Natural killer cell (primary cell): Measurements from ENCODE around the gene ZEB2. TPM values are rescaled to one million over a fixed set of nuclear protein-coding genes. Genes with fewer than 3 reads are reported as not detected.

ENCODE experiments used
- ATAC-seq, 3 donors: fragments of 150-1000 bp in 2 of 3; fragments of 200-7000 bp in 1 of 3; cut with Tn5 transposase; 1 replicate in 1 of 3; 2 replicates in 2 of 3; pipeline ENCODE4 v1.10.0; 2021; ENCODE audit warnings: mild to moderate bottlenecking in 2 of 3, moderate library complexity in 2 of 3
- DNase-seq, 2 donors: peaks; one replicate each; pipeline versions ENCODE4 v3.0.0 to v3.0.0-alpha.2; 2013 to 2021; ENCODE audit warnings: mixed read lengths in 1 of 2
- H3K27ac ChIP-seq: one replicate; pipeline ENCODE4 v1.5.1; 2013; ENCODE audit warnings: mild to moderate bottlenecking, low read length
- H3K27me3 ChIP-seq: one replicate; pipeline ENCODE4 v1.6.1; 2013; ENCODE audit warnings: low read length; ENCODE audit not compliant: control insufficient read depth, insufficient read depth
- H3K36me3 ChIP-seq: one replicate; pipeline ENCODE4 v1.6.1; 2013; ENCODE audit warnings: low read length; ENCODE audit not compliant: control insufficient read depth, insufficient read depth
- H3K4me1 ChIP-seq: one replicate; pipeline ENCODE4 v1.6.1; 2013; ENCODE audit warnings: low read length; ENCODE audit not compliant: control insufficient read depth, insufficient read depth
- H3K4me3 ChIP-seq: one replicate; pipeline ENCODE4 v1.5.1; 2013; ENCODE audit warnings: low read length
- H3K9me3 ChIP-seq: one replicate; pipeline ENCODE4 v1.6.1; 2013; ENCODE audit warnings: low read length; ENCODE audit not compliant: control insufficient read depth, insufficient read depth
- H3K27ac Mint-ChIP-seq, 2 donors: one replicate each; pipeline ENCODE4 v1.8.0; 2022; ENCODE audit warnings: mild to moderate bottlenecking in 2 of 2, mixed read lengths in 2 of 2, moderate library complexity in 1 of 2
- H3K27me3 Mint-ChIP-seq, 2 donors: one replicate each; pipeline ENCODE4 v1.8.0; 2022; ENCODE audit warnings: low read depth in 2 of 2, mixed read lengths in 2 of 2
- H3K36me3 Mint-ChIP-seq: one replicate; pipeline ENCODE4 v1.8.0; 2022; ENCODE audit warnings: mixed read lengths
- H3K4me1 Mint-ChIP-seq, 2 donors: one replicate each; pipeline ENCODE4 v1.8.0; 2022; ENCODE audit warnings: mixed read lengths in 2 of 2
- H3K4me3 Mint-ChIP-seq: one replicate; pipeline ENCODE4 v1.8.0; 2022; ENCODE audit warnings: mild to moderate bottlenecking, moderate library complexity, mixed read lengths
- H3K9me3 Mint-ChIP-seq, 2 donors: one replicate each; pipeline ENCODE4 v1.8.0; 2022; ENCODE audit warnings: mixed read lengths in 2 of 2
- CTCF ChIP-seq: fragments of 200-600 bp; IDR thresholded peaks from one replicate; pipeline ENCODE4 v1.8.0; 2022; ENCODE audit warnings: antibody characterized with exemption
- WGBS: methylation state at CpG from one replicate; pipeline ENCODE4 v1.1.7; 2013; ENCODE audit warnings: missing lambda C conversion rate; ENCODE audit not compliant: insufficient coverage; 5-methylcytosine and 5-hydroxymethylcytosine counted together
- intact Hi-C: fragments of 100-400 bp; cut with micrococcal nuclease; formaldehyde crosslinking; loops from one replicate; pipeline ENCODE4 v1.14.2; 2022
- total RNA-seq, 4 donors: library from RNA; stranded (reverse); fragments of 120-200 nt in 1 of 4; gene quantifications; one replicate each; pipeline versions ENCODE4 v1.2.3 to v1.2.4, GENCODE V29; 2013 to 2022

ZEB2 gene
- total RNA-seq, 3 donors from 2014 or later (not counting 1 experiment from before 2014, with no cell fraction given) = 718 to 1,143 (median 944) TPM

- Histone ChIP-seq H3K27me3 (no peaks in the 10 kb centered on the region), H3K9me3 (no peaks in the 10 kb centered on the region), H3K27ac (peak overlapping the region; percentile 21), H3K4me1 (peaks cover 36% of the 10 kb centered on the region), H3K36me3 (peaks cover 17% of the 10 kb centered on the region), H3K4me3 (no peak overlapping the region)
- H3K27ac Mint-ChIP-seq = no peak overlapping the region
- no peak for DNase-seq
- peaks cover 68 to 75% of the 10 kb centered on the region in 2 donors for H3K4me1 Mint-ChIP-seq
- no peaks in the 10 kb centered on the region for H3K27me3 Mint-ChIP-seq
- H3K36me3 Mint-ChIP-seq = peaks cover 18% of the 10 kb centered on the region
- no peak for TF ChIP-seq CTCF
- ATAC-seq = no peak
- H3K4me3 Mint-ChIP-seq = peak overlapping the region; percentile 60
- H3K9me3 Mint-ChIP-seq = no peaks in the 10 kb centered on the region
- 78% methylated on average over 7 of the region's 7 CpGs for WGBS
- intact Hi-C loops = loop anchor here (5.0 kb wide), 1 partner anchor 46 kb away; no protein-coding TSS in a partner anchor
Measured at GRCh38 chr2:144477957-144478311, 42.0 kb downstream of the ZEB2 start.

DNA sequence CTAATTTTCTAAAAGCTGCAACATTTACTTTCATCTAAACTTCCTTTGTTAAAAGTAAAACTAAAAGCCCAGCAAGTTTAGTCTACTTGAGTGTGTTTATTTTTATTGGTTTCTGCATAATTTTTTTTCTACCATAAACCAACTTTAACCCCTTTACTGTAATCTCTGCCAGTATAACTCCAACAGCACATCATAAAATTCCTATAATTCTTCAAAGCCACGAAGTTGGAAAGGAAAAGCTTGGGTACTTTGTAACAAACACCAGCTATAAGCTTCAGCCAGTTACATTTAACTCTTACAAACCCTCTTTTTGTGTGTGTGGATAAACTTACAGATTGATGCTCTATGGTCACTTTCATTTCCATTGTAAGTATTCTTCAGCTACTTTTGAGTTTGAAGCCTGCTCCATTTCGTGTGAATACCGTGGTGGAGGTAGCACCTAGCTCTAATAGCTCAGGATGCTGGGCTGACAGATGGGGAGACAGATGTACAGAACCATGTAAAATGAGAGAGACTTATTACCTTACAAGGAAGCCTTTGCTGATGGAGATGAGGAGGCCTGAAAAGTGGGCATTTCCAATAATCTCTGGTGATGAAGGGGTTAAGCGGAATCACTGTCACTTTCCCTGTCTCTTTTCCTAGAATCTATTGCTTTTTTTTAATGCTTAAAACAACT is 42.5 kb downstream of the ZEB2 start:
- H3K9me3 ChIP-seq = no peaks in the 10 kb centered on the region
- H3K4me1 Mint-ChIP-seq = peaks cover 63 to 70% of the 10 kb centered on the region in 2 donors
- H3K4me3 Mint-ChIP-seq = peak overlapping the region; percentile 60
- peaks cover 38% of the 10 kb centered on the region for H3K4me1 ChIP-seq
- DNase-seq (no peak), ATAC-seq (no peak)
- no peaks in the 10 kb centered on the region for H3K27me3 ChIP-seq
- peaks cover 13% of the 10 kb centered on the region for H3K36me3 Mint-ChIP-seq
- intact Hi-C loops = loop anchor here (5.0 kb wide), 1 partner anchor 45 kb away; no protein-coding TSS in a partner anchor
- H3K27me3 Mint-ChIP-seq = no peaks in the 10 kb centered on the region
- H3K4me3 ChIP-seq = no peak overlapping the region
- H3K9me3 Mint-ChIP-seq = no peaks in the 10 kb centered on the region
- no peak overlapping the region for H3K27ac Mint-ChIP-seq
- peaks cover 18% of the 10 kb centered on the region for H3K36me3 ChIP-seq
- no peak for TF ChIP-seq CTCF
- H3K27ac ChIP-seq = peak overlapping the region; percentile 12
- WGBS = 59% methylated on average over 3 of the region's 4 CpGs

DNA sequence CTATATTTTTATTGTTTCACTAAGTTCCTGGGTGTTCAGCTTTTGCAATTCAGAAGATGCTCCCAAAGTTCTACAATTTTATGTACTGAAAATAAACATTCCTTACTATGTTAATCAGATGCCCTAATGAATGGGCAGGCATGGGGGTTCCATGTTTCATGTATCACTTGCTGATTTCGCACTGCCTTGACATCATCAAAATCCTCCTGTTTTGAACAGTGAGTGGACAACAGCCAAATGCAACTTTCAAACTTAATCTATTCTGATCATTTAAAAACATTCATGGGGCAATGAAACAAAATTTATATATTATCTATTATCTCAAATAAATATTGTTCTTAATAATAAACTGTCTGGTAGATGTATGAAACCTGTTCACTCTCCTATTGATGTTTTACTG is 43.2 kb downstream of the ZEB2 start:
- peaks cover 55 to 62% of the 10 kb centered on the region in 2 donors for H3K4me1 Mint-ChIP-seq
- ATAC-seq = no peak
- Histone ChIP-seq H3K9me3 (no peaks in the 10 kb centered on the region), H3K27ac (peak overlapping the region; percentile 72), H3K4me3 (no peak overlapping the region), H3K36me3 (peaks cover 16% of the 10 kb centered on the region), H3K4me1 (peaks cover 38% of the 10 kb centered on the region), H3K27me3 (no peaks in the 10 kb centered on the region)
- no peak for DNase-seq
- intact Hi-C loops = loop anchor here (5.0 kb wide), 1 partner anchor 44 kb away; no protein-coding TSS in a partner anchor
- 67% methylated on average over 1 of the region's 1 CpG for WGBS
- no peaks in the 10 kb centered on the region for H3K9me3 Mint-ChIP-seq
- no peak overlapping the region for H3K27ac Mint-ChIP-seq
- no peaks in the 10 kb centered on the region for H3K27me3 Mint-ChIP-seq
- peak overlapping the region; percentile 64 for H3K4me3 Mint-ChIP-seq
- no peak for TF ChIP-seq CTCF
- peaks cover 7% of the 10 kb centered on the region for H3K36me3 Mint-ChIP-seq
